Measurements from ENCODE around the gene ACAP1. TPM values are rescaled to one million over a fixed set of nuclear protein-coding genes. Genes with fewer than 3 reads are reported as not detected.

ACAP1 gene
- total RNA-seq, 1 donor from 2014 or later, result 23.2 TPM

- Histone ChIP-seq H3K4me1 (peaks cover 20% of the 10 kb centered on the region), H3K36me3 (no peaks in the 10 kb centered on the region), H3K27ac (no peak overlapping the region), H3K9me3 (no peaks in the 10 kb centered on the region), H3K27me3 (peaks cover 47% of the 10 kb centered on the region), H3K4me3 (no peak overlapping the region)
- intact Hi-C loops (cut with DNase I), result no loop called here
- DNase-seq, result no peak
- no peak for ATAC-seq
- TF ChIP-seq, protein P1, sequence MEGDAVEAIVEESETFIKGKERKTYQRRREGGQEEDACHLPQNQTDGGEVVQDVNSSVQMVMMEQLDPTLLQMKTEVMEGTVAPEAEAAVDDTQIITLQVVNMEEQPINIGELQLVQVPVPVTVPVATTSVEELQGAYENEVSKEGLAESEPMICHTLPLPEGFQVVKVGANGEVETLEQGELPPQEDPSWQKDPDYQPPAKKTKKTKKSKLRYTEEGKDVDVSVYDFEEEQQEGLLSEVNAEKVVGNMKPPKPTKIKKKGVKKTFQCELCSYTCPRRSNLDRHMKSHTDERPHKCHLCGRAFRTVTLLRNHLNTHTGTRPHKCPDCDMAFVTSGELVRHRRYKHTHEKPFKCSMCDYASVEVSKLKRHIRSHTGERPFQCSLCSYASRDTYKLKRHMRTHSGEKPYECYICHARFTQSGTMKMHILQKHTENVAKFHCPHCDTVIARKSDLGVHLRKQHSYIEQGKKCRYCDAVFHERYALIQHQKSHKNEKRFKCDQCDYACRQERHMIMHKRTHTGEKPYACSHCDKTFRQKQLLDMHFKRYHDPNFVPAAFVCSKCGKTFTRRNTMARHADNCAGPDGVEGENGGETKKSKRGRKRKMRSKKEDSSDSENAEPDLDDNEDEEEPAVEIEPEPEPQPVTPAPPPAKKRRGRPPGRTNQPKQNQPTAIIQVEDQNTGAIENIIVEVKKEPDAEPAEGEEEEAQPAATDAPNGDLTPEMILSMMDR (IDR thresholded peaks at IDR 0.05), result no peak
These were observed 44.1 kb upstream of the ACAP1 start for GRCh38 chr17:7292194-7292593.

DNA sequence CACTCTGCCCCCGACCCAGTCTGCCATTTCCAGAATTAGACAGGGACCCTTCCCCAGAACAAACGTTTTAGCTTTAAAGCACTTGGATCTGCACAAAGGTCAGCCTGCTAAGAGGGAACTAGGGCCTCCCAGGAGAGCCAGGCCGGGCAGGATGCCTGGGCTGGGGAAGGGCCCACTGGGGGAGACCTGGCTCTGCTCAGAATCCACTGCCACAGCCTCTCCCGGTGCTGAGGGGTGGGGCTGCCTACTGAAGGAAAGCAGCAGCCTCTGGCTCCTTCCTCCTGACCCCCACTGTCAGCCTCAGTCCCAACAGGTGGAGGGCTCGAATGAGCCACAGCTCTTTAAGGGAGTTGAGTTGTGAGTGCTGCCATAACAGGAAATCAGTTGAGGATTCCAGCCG is 43.6 kb upstream of the ACAP1 start:
- no peak overlapping the region for H3K27ac ChIP-seq

DNA sequence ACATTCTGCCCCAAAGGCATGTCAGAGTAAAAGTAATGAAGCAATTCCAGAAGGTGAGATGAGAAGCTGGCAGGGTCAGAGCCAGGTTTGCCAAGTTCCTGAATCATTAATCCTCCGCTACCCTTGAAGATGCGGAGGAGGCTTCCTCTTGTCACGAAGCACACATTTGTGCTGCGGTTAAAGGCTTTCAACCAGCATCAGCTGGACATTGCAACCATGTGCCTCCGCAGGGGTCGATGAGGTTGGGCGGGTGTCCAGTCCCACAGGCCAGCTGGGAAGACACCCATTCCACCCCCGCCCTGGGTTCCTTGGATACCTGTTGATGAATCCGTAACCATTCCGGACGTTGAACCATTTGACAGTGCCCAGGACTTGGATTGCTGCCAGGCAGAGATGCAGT is 43.2 kb upstream of the ACAP1 start:
- Histone ChIP-seq H3K36me3 (no peaks in the 10 kb centered on the region), H3K4me3 (no peak overlapping the region), H3K27me3 (peaks cover 37% of the 10 kb centered on the region), H3K9me3 (no peaks in the 10 kb centered on the region), H3K4me1 (peaks cover 20% of the 10 kb centered on the region), H3K27ac (no peak overlapping the region)
- intact Hi-C loops (cut with DNase I), result no loop called here
- DNase-seq (no peak), ATAC-seq (no peak)
- TF ChIP-seq, protein P1 (IDR thresholded peaks at IDR 0.05), result no peak

More for the DNA sequence above, 43.6 kb upstream of the ACAP1 start:
- ATAC-seq (no peak), DNase-seq (no peak)
- TF ChIP-seq, protein P1 (IDR thresholded peaks at IDR 0.05), result no peak
- intact Hi-C loops (cut with DNase I), result no loop called here
- no peak overlapping the region for H3K4me3 ChIP-seq
- H3K9me3 ChIP-seq, result no peaks in the 10 kb centered on the region
- H3K36me3 ChIP-seq, result no peaks in the 10 kb centered on the region
- peaks cover 20% of the 10 kb centered on the region for H3K4me1 ChIP-seq
- peaks cover 41% of the 10 kb centered on the region for H3K27me3 ChIP-seq

DNA sequence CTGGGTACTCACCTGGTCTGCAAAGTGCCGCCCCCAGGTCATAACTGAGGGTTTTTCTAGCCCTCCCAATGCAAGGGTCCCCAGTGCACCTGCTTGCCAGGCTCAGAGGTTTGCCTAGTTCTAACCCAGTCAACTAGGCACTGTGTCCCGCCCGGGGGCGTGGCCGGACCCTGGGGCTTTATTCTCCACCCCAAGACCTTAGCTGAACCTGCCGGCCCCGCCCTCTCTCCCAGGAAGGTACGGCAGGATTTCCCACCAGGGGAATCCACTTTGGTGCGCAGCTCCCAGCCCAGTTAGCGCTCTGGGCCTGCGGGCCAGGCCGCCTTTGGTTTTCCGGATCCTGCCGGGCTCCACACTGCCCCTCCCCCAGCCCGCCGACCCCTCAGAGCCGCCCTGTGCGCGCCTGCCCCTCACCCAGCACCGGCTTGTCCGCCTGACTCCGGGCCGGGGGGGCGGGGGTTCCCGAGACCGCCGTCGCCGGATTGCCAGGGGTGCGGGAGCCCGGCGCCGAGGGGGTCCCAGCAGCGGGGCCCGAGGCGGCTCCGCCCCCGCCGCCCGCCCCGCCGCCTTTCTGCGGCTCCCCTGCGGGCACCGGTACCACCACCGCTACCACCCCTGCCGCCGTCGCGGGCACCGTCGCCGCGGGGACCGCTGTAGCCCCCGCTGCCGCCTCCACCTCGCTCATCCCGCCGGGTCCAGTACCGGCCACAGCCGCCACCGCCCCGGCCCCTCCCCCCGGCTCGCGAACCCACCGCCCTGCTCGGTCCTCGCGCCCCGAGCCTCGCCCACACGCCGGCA is 42.3 kb upstream of the ACAP1 start:
- DNase-seq (peak; percentile 80), ATAC-seq (peak; percentile 3)
- TF ChIP-seq, protein P1 (IDR thresholded peaks at IDR 0.05), result no peak
- intact Hi-C loops (cut with DNase I), result no loop called here
- Histone ChIP-seq H3K36me3 (no peaks in the 10 kb centered on the region), H3K4me1 (peaks cover 20% of the 10 kb centered on the region), H3K27me3 (peaks cover 37% of the 10 kb centered on the region), H3K4me3 (peak overlapping the region; percentile 29), H3K27ac (no peak overlapping the region), H3K9me3 (no peaks in the 10 kb centered on the region)

- peak within 1 kb of the TSS; percentile 29 for H3K4me3 ChIP-seq
- intact Hi-C loops (cut with DNase I), result no loop called here
- H3K4me1 ChIP-seq, result peaks cover 20% of the 10 kb centered on the region
These were observed 41.6 kb upstream of the ACAP1 start, which contains the start of gene YBX2 for GRCh38 chr17:7294614-7295153. Gene YBX2, minus strand, starts transcription at chr17:7294639. Its CDS starts 139 bp downstream, at chr17:7294500.

More at GRCh38 chr17:7294614-7295153, 41.6 kb upstream of the ACAP1 start, which contains the start of gene YBX2:
- Histone ChIP-seq H3K9me3 (no peaks in the 10 kb centered on the region), H3K36me3 (no peaks in the 10 kb centered on the region), H3K27ac (no peak within 1 kb of the TSS), H3K27me3 (peaks cover 37% of the 10 kb centered on the region)
- peak; percentile 59 for ATAC-seq
- peak; percentile 80 for DNase-seq
- TF ChIP-seq, protein P1 (IDR thresholded peaks at IDR 0.05), result no peak
